ENCODE results near the gene MICAL1.

Gene MICAL1

DNA sequence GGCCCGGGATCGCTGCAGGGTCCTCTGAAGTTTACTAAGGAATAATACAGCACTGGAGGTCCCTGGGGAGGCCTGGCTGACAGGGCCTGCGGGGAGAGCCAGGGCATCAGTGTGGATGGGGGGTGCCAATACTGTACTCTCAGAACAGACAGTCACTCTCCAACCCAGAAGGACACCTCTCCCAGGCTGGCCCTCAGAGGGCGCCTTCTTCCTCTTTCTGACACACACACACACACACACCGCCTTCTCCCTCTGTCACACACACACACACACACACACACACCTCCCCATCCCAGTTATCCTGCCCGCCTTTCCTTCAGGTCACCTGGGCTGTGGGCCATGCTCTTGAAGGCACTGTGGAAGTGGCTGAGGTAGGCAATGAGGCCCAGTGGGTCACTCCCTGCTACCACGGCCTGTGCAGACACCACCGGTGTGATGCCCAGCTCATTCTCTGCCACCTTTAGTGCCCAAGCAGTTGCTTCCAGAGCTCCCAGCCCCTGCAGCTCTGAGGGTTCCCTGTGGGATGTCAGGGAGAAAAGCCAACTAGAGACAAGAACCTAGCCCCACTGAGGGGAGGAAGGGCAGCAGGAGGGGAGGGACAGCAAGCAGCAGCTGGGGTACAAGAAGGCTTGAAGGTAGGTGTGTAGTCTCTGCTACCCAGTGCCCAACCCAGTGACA is 7.6 kb downstream of the MICAL1 start:
- peaks cover 36 to 49% of the 10 kb centered on the region in 2 donors for H3K36me3 ChIP-seq (ENCODE audit: control insufficient read depth in 2 of 2, insufficient read depth in 2 of 2, low read length in 2 of 2)
- no peak overlapping the region for H3K9ac ChIP-seq (ENCODE audit: low read depth in 1 of 2, low read length in 2 of 2)
- H3K27ac ChIP-seq (ENCODE audit: low read depth in 2 of 2, low read length in 2 of 2): no peak overlapping the region
- H3K27me3 ChIP-seq (ENCODE audit: control insufficient read depth in 2 of 2, insufficient read depth in 2 of 2, low read length in 2 of 2): no peaks in the 10 kb centered on the region
- peaks cover 11% of the 10 kb centered on the region in 2 donors for H3K4me1 ChIP-seq (ENCODE audit: control insufficient read depth in 2 of 2, insufficient read depth in 2 of 2, low read length in 2 of 2)
- H3K9me3 ChIP-seq (ENCODE audit: control insufficient read depth in 2 of 2, low read length in 2 of 2): no peaks in the 10 kb centered on the region
- no peak overlapping the region for H3K4me3 ChIP-seq (ENCODE audit: low read length in 2 of 2)

DNA sequence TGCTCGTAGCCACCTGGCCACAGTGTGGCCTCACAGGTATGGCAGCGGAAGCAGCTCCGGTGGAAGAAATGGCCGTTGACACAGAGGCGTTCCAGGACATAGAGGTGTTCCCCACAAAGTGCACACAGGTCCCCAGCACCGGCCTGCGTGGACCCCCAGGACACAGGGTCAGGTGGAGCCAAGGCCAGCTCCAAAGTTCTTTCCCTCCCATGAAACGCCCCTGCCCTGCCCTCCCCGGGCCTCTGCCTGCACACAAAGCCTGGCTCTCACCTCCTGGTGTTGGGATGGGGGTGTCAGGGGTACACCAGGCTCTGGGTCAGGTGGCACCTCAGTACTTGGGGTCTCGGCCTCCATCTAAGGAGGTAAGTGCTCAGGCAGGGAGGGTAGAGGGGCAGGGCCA is 8.5 kb downstream of the MICAL1 start:
- Histone ChIP-seq H3K27me3 (ENCODE audit: control insufficient read depth in 2 of 2, insufficient read depth in 2 of 2, low read length in 2 of 2) (no peaks in the 10 kb centered on the region), H3K4me1 (ENCODE audit: control insufficient read depth in 2 of 2, insufficient read depth in 2 of 2, low read length in 2 of 2) (peaks cover 15 to 16% of the 10 kb centered on the region in 2 donors), H3K27ac (ENCODE audit: low read depth in 2 of 2, low read length in 2 of 2) (no peak overlapping the region), H3K36me3 (ENCODE audit: control insufficient read depth in 2 of 2, insufficient read depth in 2 of 2, low read length in 2 of 2) (peaks cover 39 to 53% of the 10 kb centered on the region in 2 donors), H3K9me3 (ENCODE audit: control insufficient read depth in 2 of 2, low read length in 2 of 2) (no peaks in the 10 kb centered on the region), H3K9ac (ENCODE audit: low read depth in 1 of 2, low read length in 2 of 2) (no peak overlapping the region), H3K4me3 (ENCODE audit: low read length in 2 of 2) (no peak overlapping the region)

DNA sequence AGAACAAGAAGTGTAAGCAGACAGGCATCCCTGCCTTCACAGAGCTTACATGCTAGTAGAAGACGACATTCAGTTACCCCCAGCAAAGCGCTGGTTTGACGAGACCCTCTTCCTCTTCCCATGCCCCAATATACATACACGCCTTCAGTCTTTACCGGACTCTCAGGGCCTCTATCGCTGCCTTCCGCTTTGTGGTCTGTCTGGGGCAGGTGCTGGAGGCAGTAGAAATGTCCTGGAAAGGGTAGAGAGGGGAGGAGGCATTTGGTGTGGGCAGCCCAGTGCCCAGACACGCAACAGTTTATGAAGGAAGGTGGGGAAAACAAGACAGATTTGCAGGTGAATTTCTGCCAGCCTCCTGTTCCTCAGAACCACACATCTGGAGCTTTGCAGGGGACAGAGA is 9.0 kb downstream of the MICAL1 start:
- Histone ChIP-seq H3K9ac (ENCODE audit: low read depth in 1 of 2, low read length in 2 of 2) (no peak overlapping the region), H3K4me3 (ENCODE audit: low read length in 2 of 2) (no peak overlapping the region), H3K27ac (ENCODE audit: low read depth in 2 of 2, low read length in 2 of 2) (no peak overlapping the region), H3K4me1 (ENCODE audit: control insufficient read depth in 2 of 2, insufficient read depth in 2 of 2, low read length in 2 of 2) (peaks cover 19 to 21% of the 10 kb centered on the region in 2 donors), H3K27me3 (ENCODE audit: control insufficient read depth in 2 of 2, insufficient read depth in 2 of 2, low read length in 2 of 2) (no peaks in the 10 kb centered on the region), H3K9me3 (ENCODE audit: control insufficient read depth in 2 of 2, low read length in 2 of 2) (no peaks in the 10 kb centered on the region), H3K36me3 (ENCODE audit: control insufficient read depth in 2 of 2, insufficient read depth in 2 of 2, low read length in 2 of 2) (peaks cover 34 to 49% of the 10 kb centered on the region in 2 donors)

DNA sequence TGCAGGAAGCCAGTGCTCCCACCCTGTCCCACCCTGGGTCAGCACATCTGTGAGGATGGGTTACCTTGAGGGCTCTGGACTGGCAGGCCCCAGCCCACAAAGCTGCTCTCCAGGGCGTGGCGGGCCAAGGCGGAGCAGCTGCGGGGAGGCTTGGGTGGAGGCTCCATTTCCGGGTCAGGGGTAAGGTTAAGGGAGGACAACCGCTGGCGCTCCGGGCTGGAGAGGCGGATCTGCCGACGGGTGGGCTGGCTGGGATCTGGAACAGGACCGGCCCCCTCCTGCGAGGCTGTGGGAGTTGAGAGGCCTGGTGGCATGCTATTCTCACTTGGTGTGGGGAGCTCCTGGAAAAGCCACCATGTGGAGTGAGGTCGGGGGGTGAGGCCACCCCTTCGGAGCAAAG is 9.5 kb downstream of the MICAL1 start:
- Histone ChIP-seq H3K27ac (ENCODE audit: low read depth in 2 of 2, low read length in 2 of 2) (peak overlapping the region in 1 of 2 donors; percentile 20), H3K36me3 (ENCODE audit: control insufficient read depth in 2 of 2, insufficient read depth in 2 of 2, low read length in 2 of 2) (peaks cover 32 to 47% of the 10 kb centered on the region in 2 donors), H3K27me3 (ENCODE audit: control insufficient read depth in 2 of 2, insufficient read depth in 2 of 2, low read length in 2 of 2) (no peaks in the 10 kb centered on the region), H3K4me1 (ENCODE audit: control insufficient read depth in 2 of 2, insufficient read depth in 2 of 2, low read length in 2 of 2) (peaks cover 21 to 24% of the 10 kb centered on the region in 2 donors), H3K9ac (ENCODE audit: low read depth in 1 of 2, low read length in 2 of 2) (no peak overlapping the region), H3K4me3 (ENCODE audit: low read length in 2 of 2) (peak overlapping the region in 1 of 2 donors; percentile 44), H3K9me3 (ENCODE audit: control insufficient read depth in 2 of 2, low read length in 2 of 2) (no peaks in the 10 kb centered on the region)

DNA sequence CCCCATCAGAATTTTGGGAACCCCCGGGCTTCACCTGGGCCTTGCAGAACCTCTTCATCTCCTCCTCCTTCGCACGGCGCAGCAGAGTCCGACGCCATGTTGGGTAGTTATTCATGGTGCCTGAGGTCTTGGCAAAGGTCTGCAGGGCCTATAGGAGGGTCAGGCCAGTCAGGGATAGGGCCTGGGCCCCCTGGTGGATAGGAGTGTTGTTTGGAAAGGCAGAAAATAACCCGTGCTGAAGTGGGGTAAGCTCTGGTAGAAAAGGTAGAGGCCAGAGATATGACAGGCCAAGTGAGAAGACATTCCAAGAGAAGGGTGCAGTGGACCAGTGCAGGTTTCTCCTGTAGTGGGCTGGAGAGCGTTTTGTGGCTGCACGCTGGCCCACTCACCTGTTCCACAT is 10.2 kb downstream of the MICAL1 start:
- Histone ChIP-seq H3K27me3 (ENCODE audit: control insufficient read depth in 2 of 2, insufficient read depth in 2 of 2, low read length in 2 of 2) (no peaks in the 10 kb centered on the region), H3K36me3 (ENCODE audit: control insufficient read depth in 2 of 2, insufficient read depth in 2 of 2, low read length in 2 of 2) (peaks cover 32 to 47% of the 10 kb centered on the region in 2 donors), H3K4me1 (ENCODE audit: control insufficient read depth in 2 of 2, insufficient read depth in 2 of 2, low read length in 2 of 2) (peaks cover 21 to 24% of the 10 kb centered on the region in 2 donors), H3K9me3 (ENCODE audit: control insufficient read depth in 2 of 2, low read length in 2 of 2) (no peaks in the 10 kb centered on the region), H3K9ac (ENCODE audit: low read depth in 1 of 2, low read length in 2 of 2) (no peak overlapping the region), H3K27ac (ENCODE audit: low read depth in 2 of 2, low read length in 2 of 2) (peak overlapping the region in 1 of 2 donors; percentile 20), H3K4me3 (ENCODE audit: low read length in 2 of 2) (no peak overlapping the region)

DNA sequence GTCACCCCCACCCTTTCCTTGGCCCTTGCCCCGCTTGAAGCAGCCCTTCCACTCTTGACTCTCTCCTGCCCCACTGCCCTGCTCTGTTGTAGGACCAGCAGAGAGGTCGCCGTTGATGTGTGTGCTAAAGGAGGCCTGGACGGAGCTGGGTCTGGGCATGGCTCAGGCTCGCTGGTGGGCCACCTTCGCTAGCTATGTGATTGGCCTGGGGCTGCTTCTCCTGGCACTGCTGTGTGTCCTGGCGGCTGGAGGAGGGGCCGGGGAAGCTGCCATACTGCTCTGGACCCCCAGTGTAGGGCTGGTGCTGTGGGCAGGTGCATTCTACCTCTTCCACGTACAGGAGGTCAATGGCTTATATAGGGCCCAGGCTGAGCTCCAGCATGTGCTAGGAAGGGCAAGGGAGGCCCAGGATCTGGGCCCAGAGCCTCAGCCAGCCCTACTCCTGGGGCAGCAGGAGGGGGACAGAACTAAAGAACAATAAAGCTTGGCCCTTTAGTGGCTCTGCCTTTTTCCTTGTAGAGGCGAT is 12.1 kb downstream of the MICAL1 start:
- Histone ChIP-seq H3K4me3 (ENCODE audit: low read length in 2 of 2) (no peak overlapping the region), H3K4me1 (ENCODE audit: control insufficient read depth in 2 of 2, insufficient read depth in 2 of 2, low read length in 2 of 2) (peaks cover 15 to 24% of the 10 kb centered on the region in 2 donors), H3K9me3 (ENCODE audit: control insufficient read depth in 2 of 2, low read length in 2 of 2) (no peaks in the 10 kb centered on the region), H3K9ac (ENCODE audit: low read depth in 1 of 2, low read length in 2 of 2) (no peak overlapping the region), H3K27ac (ENCODE audit: low read depth in 2 of 2, low read length in 2 of 2) (no peak overlapping the region), H3K36me3 (ENCODE audit: control insufficient read depth in 2 of 2, insufficient read depth in 2 of 2, low read length in 2 of 2) (peaks cover 32 to 44% of the 10 kb centered on the region in 2 donors), H3K27me3 (ENCODE audit: control insufficient read depth in 2 of 2, insufficient read depth in 2 of 2, low read length in 2 of 2) (no peaks in the 10 kb centered on the region)

DNA sequence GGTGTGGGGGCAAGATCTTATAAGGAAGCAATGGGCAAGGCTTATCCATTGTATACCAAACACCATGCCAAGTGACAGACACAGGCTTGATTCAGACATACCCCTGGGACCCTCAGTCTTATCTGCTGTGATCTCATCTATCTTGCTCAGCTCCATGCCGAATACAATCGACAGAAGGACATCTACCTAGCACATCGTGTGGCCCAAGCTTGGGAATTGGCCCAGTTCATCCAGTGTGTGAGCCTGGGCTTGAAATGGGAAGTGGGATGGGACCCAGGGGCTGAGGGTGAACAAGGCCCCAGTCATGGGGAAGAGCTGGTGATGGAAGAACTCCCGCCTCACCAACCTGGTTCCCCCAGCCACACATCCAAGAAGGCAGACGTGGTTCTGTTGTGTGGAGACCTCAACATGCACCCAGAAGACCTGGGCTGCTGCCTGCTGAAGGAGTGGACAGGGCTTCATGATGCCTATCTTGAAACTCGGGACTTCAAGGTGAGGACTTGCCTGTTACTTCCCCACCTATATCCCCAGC is 13.1 kb downstream of the MICAL1 start:
- Histone ChIP-seq H3K27ac (ENCODE audit: low read depth in 2 of 2, low read length in 2 of 2) (no peak overlapping the region), H3K27me3 (ENCODE audit: control insufficient read depth in 2 of 2, insufficient read depth in 2 of 2, low read length in 2 of 2) (no peaks in the 10 kb centered on the region), H3K4me1 (ENCODE audit: control insufficient read depth in 2 of 2, insufficient read depth in 2 of 2, low read length in 2 of 2) (peaks cover 15 to 24% of the 10 kb centered on the region in 2 donors), H3K4me3 (ENCODE audit: low read length in 2 of 2) (peak overlapping the region in 1 of 2 donors; percentile 74), H3K9ac (ENCODE audit: low read depth in 1 of 2, low read length in 2 of 2) (no peak overlapping the region), H3K36me3 (ENCODE audit: control insufficient read depth in 2 of 2, insufficient read depth in 2 of 2, low read length in 2 of 2) (peaks cover 32 to 42% of the 10 kb centered on the region in 2 donors), H3K9me3 (ENCODE audit: control insufficient read depth in 2 of 2, low read length in 2 of 2) (no peaks in the 10 kb centered on the region)

DNA sequence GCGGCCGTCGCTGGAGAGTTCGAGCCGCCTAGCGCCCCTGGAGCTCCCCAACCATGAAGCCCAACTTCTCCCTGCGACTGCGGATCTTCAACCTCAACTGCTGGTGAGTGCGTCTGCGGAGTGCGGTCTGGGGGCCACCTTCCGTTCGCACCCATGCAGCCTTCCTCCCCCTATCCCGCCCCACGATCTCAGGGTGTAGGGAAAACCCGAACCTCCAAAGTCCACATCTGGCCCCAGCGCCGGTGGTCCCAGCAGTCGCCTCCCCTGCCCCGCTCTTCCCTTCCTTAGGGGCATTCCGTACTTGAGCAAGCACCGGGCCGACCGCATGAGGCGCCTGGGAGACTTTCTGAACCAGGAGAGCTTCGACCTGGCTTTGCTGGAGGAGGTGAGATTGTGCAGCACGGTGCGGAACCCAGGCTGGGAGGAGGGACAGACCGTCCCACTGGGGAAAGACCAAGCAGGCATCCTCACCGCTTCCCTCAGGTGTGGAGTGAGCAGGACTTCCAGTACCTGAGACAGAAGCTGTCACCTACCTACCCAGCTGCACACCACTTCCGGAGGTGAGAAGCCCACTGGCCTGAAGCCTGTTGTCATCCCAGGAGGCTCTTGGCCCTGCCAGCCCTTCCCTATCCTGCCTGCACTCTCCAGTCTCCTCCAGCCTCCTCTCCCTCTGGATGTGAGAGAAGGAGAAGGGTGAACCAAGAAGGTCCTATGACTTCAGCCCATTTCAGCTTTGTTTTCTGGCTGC is 14.3 kb downstream of the MICAL1 start:
- H3K36me3 ChIP-seq (ENCODE audit: control insufficient read depth in 2 of 2, insufficient read depth in 2 of 2, low read length in 2 of 2): peaks cover 30 to 35% of the 10 kb centered on the region in 2 donors
- H3K4me3 ChIP-seq (ENCODE audit: low read length in 2 of 2): peak overlapping the region; percentile 74 to 89
- peaks cover 15 to 20% of the 10 kb centered on the region in 2 donors for H3K4me1 ChIP-seq (ENCODE audit: control insufficient read depth in 2 of 2, insufficient read depth in 2 of 2, low read length in 2 of 2)
- H3K9ac ChIP-seq (ENCODE audit: low read depth in 1 of 2, low read length in 2 of 2): peak overlapping the region; percentile 68 to 84
- H3K9me3 ChIP-seq (ENCODE audit: control insufficient read depth in 2 of 2, low read length in 2 of 2): no peaks in the 10 kb centered on the region
- H3K27ac ChIP-seq (ENCODE audit: low read depth in 2 of 2, low read length in 2 of 2): peak overlapping the region; percentile 75 to 84
- no peaks in the 10 kb centered on the region for H3K27me3 ChIP-seq (ENCODE audit: control insufficient read depth in 2 of 2, insufficient read depth in 2 of 2, low read length in 2 of 2)

DNA sequence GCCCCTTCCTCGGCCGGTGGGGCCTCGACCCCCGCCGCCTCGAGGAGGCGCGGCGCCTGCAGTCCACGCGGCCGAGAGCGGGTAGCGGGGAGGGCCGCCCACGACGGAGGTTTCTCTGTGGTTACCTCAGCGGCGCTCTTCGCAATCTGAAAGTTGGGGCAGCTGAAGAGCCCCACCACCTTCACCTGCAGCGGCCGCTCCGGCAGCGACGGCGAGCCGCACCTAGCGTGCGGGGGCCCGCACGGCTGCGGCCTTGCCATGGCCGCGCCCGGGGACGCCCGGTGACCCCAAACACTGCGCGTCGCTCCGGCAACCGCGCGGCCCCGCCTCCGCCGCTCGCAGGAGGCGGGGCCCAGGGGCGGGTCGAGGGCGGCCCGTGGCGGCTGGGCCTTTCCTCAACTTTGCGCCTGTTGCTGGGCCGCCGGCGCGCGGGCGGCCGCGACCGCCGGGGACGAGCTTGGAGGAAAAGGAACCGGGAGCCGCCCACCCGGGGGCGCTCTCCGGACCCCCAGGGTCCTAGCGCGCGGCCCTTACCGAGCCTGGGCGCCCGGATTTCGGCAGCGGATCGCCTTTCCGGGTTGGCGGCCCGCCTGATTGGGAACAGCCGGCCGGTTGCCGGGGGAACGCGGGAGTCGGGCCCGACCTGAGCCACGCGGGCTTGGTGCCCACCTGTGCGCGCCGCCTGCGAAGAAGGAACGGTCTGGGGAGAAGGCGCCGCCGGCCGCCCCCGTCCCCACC is 15.1 kb downstream of the MICAL1 start, which contains the start of the genes PPIL6 and SMPD2:
PPIL6 (minus strand) TSS at position 298 of the 738 bp plus-strand sequence; CDS start at position 260, 38 bp downstream.
SMPD2 (plus strand) TSS at position 394 of the 738 bp plus-strand sequence. CDS start 398 bp downstream, outside the sequence.
- H3K4me3 ChIP-seq (ENCODE audit: low read length in 2 of 2): peak within 1 kb of the TSS; percentile 74 to 89
- no peaks in the 10 kb centered on the region for H3K27me3 ChIP-seq (ENCODE audit: control insufficient read depth in 2 of 2, insufficient read depth in 2 of 2, low read length in 2 of 2)
- H3K9ac ChIP-seq (ENCODE audit: low read depth in 1 of 2, low read length in 2 of 2): peak within 1 kb of the TSS; percentile 68 to 84

More for the DNA sequence above, 15.1 kb downstream of the MICAL1 start, which contains the start of the genes PPIL6 and SMPD2:
- Histone ChIP-seq H3K9me3 (ENCODE audit: control insufficient read depth in 2 of 2, low read length in 2 of 2) (no peaks in the 10 kb centered on the region), H3K4me1 (ENCODE audit: control insufficient read depth in 2 of 2, insufficient read depth in 2 of 2, low read length in 2 of 2) (peaks cover 12 to 14% of the 10 kb centered on the region in 2 donors), H3K36me3 (ENCODE audit: control insufficient read depth in 2 of 2, insufficient read depth in 2 of 2, low read length in 2 of 2) (peaks cover 25 to 29% of the 10 kb centered on the region in 2 donors), H3K27ac (ENCODE audit: low read depth in 2 of 2, low read length in 2 of 2) (peak within 1 kb of the TSS; percentile 75 to 84)
